ENCODE data around the gene GPR32. TPM values are rescaled to one million over a fixed set of nuclear protein-coding genes. Genes with fewer than 3 reads are reported as not detected.

The GPR32 gene
- total and polyA plus RNA-seq, 2 of the 8 experiments (the other 6 are each of a cell fraction or from before 2014, with no cell fraction given): not detected

DNA sequence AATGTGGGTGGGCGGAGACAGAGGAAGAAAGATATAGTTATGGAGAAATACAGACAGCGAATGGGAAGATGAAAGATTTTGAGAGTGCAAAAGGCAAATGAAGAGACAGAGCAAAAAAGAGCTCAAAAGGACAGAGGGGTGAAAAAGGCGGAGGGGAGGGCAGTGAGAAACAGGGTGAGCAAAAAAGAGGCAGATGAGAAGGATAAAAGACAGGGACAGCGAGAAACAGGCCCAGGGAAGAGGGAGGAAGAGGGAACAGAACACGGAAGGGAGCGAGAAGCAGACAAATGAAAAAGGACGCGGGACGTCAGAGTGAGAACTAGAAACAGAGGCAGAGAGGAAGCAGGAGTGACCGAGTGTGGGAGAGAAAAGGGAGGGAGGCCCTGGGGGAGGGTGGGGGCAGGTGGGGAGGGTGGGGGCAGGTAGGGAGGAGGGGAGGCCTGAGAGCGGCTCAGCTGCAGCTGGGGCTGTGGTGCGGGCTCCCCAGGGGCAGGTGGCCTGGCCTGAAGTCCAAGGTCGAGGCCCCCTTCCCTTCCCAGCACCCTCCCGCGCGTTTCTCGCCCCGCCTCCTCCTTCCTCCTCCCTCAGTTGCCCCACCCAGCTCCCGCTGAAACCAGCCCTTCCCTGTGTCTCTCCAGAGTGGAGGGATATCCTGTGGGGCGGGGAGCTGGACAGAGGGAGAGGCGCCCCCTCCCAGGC lies 50.4 kb downstream of the GPR32 start:
- DNase-seq (ENCODE audit: low read depth in 1 of 2, low spot score in 2 of 2) (peak in 1 of 2 experiments; percentile 74), FAIRE-seq (no peak)
- H3K23me2 ChIP-seq (ENCODE audit: low read depth, low read length): peaks cover 17% of the 10 kb centered on the region
- no peak overlapping the region for H4K8ac ChIP-seq (ENCODE audit: extremely low read depth, insufficient read depth, low read length)
- H3K23ac ChIP-seq (ENCODE audit: insufficient read length): no peak overlapping the region
- H4K91ac ChIP-seq (replicated peaks; ENCODE audit: insufficient read length, low read length): no peak overlapping the region
- H2BK15ac ChIP-seq (ENCODE audit: low read length): peak overlapping the region; percentile 92; the same call in 1 of the 2 replicates
- H3K27me3 ChIP-seq (replicated peaks in 1 of 4; ENCODE audit: control insufficient read depth in 3 of 4, extremely low read depth in 1 of 4, insufficient read depth in 3 of 4, low read length in 3 of 4): peaks cover 9 to 37% (median 32%) of the 10 kb centered on the region in 4 experiments
- H2BK12ac ChIP-seq (ENCODE audit: low read depth, low read length): 0 out of 2 replicates have a peak overlapping the region, but pooled peaks have one; percentile 90
- no peak overlapping the region for H2BK5ac ChIP-seq (ENCODE audit: low read depth, low read length)
- no peak overlapping the region for H2BK120ac ChIP-seq (replicated peaks; ENCODE audit: low read depth, low read length)
- peak overlapping the region; percentile 97 for H2AFZ ChIP-seq (ENCODE audit: low read length)
- H3K79me1 ChIP-seq (ENCODE audit: low read depth, low read length): no peaks in the 10 kb centered on the region
- H3K4me1 ChIP-seq (replicated peaks in 1 of 4; ENCODE audit: control insufficient read depth in 3 of 4, insufficient read depth in 4 of 4, low read length in 3 of 4): peaks cover 5 to 26% (median 20%) of the 10 kb centered on the region in 4 experiments
- peak overlapping the region; percentile 17 for H3K56ac ChIP-seq (replicated peaks; ENCODE audit: insufficient read length, low read depth, low read length)
- H2AK5ac ChIP-seq (ENCODE audit: low read depth, low read length): no peak overlapping the region
- ChIA-PET CTCF (ENCODE audit: partially characterized antibody) (interaction anchor here (0.5 to 2.1 kb wide), 4 partner anchors 10 to 101 kb away, joined by 3 to 6 read pairs (median 4); no protein-coding TSS in a partner anchor), POLR2A (ENCODE audit: partially characterized antibody) (interaction anchor here (0.9 to 14.4 kb wide), 5 partner anchors 9 to 74 kb away, joined by 4 to 275 read pairs (median 4); partner anchors contain the start of gene KLK2)
- no peaks in the 10 kb centered on the region for H3K79me2 ChIP-seq (ENCODE audit: control insufficient read depth in 1 of 2, insufficient read depth in 2 of 2, low read length in 2 of 2)
- H3K36me3 ChIP-seq (ENCODE audit: control insufficient read depth in 2 of 4, insufficient read depth in 4 of 4, low read length in 3 of 4): no peaks in the 10 kb centered on the region
- no peak overlapping the region for H3K27ac ChIP-seq (ENCODE audit: low read depth, low read length)
- no peak overlapping the region for H3K14ac ChIP-seq (ENCODE audit: insufficient read length)
- H2BK20ac ChIP-seq (ENCODE audit: low read length): no peak overlapping the region
- H3K4me3 ChIP-seq (ENCODE audit: extremely low read depth in 1 of 4, insufficient read depth in 2 of 4, low read depth in 3 of 4, low read length in 4 of 4): peak overlapping the region; percentile 13 to 52 (median 24); a peak in 4 of 8 replicates
- WGBS, 2 experiments (ENCODE audit: extremely low coverage in 1 of 2, insufficient coverage in 1 of 2, insufficient read length in 1 of 2, insufficient replicate concordance in 2 of 2, low coverage in 1 of 2, low lambda C conversion rate in 2 of 2, missing lambda C conversion rate in 1 of 2): 10% methylated on average over 12 of the region's 21 CpGs; no CpG with 5 or more reads in 1 of the 2 experiments
- H3K18ac ChIP-seq (ENCODE audit: extremely low read depth, low read length): no peak overlapping the region; the same call in 1 of the 2 replicates
- H4K20me1 ChIP-seq (replicated peaks in 1 of 2; ENCODE audit: control insufficient read depth in 1 of 2, insufficient read depth in 2 of 2, low read length in 2 of 2): peaks cover 0 to 2% of the 10 kb centered on the region in 2 experiments
- H3K4ac ChIP-seq (replicated peaks; ENCODE audit: insufficient read length, low read depth, low read length): no peak overlapping the region
- H3K4me2 ChIP-seq (ENCODE audit: insufficient read depth in 1 of 2, low read depth in 2 of 2, low read length in 2 of 2): peak overlapping the region; percentile 76 to 94
- H3K9ac ChIP-seq (replicated peaks in 1 of 4; ENCODE audit: extremely low read depth in 1 of 4, low read depth in 3 of 4, low read length in 3 of 4): no peak overlapping the region; a peak in 1 of 7 replicates
- no peak overlapping the region for H4K5ac ChIP-seq (ENCODE audit: insufficient read length, low read depth, low read length)
- H3K9me3 ChIP-seq (ENCODE audit: insufficient read depth in 2 of 2, low read depth in 1 of 2, low read length in 1 of 2): no peaks in the 10 kb centered on the region
- TF ChIP-seq EZH2 (IDR thresholded peaks at IDR 0.05; ENCODE audit: low read depth, low read length, severe bottlenecking) (no peak), E2F6 (IDR thresholded peaks at IDR 0.05) (peak; percentile 81), RAD21 (IDR thresholded peaks at IDR 0.05 in 1 of 2, conservative IDR thresholded peaks at IDR 0.05 in 1 of 2; ENCODE audit: low read depth in 2 of 2, low read length in 2 of 2) (no peak), RBBP5 (IDR thresholded peaks at IDR 0.05; ENCODE audit: borderline replicate concordance, low read depth, low read length) (no peak), TCF12 (IDR thresholded peaks at IDR 0.05; ENCODE audit: low read depth, low read length) (no peak), SAP30 (IDR thresholded peaks at IDR 0.05; ENCODE audit: insufficient read depth, insufficient replicate concordance, low read length) (no peak), SP2 (IDR thresholded peaks at IDR 0.05; ENCODE audit: low read length) (no peak), CHD2 (IDR thresholded peaks at IDR 0.05; ENCODE audit: low read length) (no peak), SP4 (IDR thresholded peaks at IDR 0.05; ENCODE audit: low read length) (no peak), MAX (IDR thresholded peaks at IDR 0.05) (peak; percentile 54; the same call in 1 of the 2 replicates)
